Central memory CD8-positive, alpha-beta T cell (primary cell): ENCODE results near the gene FUZ.

Experiments used
- ATAC-seq: fragments of 150-1000 bp; cut with Tn5 transposase; replicated peaks from 2 replicates; pipeline ENCODE4 v1.10.0; 2022; ENCODE audit warnings: mild to moderate bottlenecking, moderate FRiP score, moderate number of reproducible peaks; ENCODE audit not compliant: poor library complexity, severe bottlenecking; ENCODE audit errors: extremely low read depth
- DNase-seq, 2 donors: peaks; one replicate each; pipeline ENCODE4 v3.0.0; 2021; ENCODE audit warnings: low spot score in 2 of 2
- H3K27ac Mint-ChIP-seq: one replicate; pipeline ENCODE4 v1.8.0; 2022; ENCODE audit warnings: low read depth, mild to moderate bottlenecking, moderate library complexity, mixed read lengths
- H3K27me3 Mint-ChIP-seq: one replicate; pipeline ENCODE4 v1.8.0; 2022; ENCODE audit warnings: mixed read lengths
- H3K36me3 Mint-ChIP-seq: one replicate; pipeline ENCODE4 v1.8.0; 2022; ENCODE audit warnings: mild to moderate bottlenecking, moderate library complexity, mixed read lengths; ENCODE audit not compliant: insufficient read depth
- H3K4me1 Mint-ChIP-seq: one replicate; pipeline ENCODE4 v1.8.0; 2022; ENCODE audit warnings: mixed read lengths
- H3K4me3 Mint-ChIP-seq: one replicate; pipeline ENCODE4 v1.8.0; 2022; ENCODE audit warnings: mild to moderate bottlenecking, moderate library complexity, mixed read lengths
- H3K9me3 Mint-ChIP-seq: one replicate; pipeline ENCODE4 v1.8.0; 2022; ENCODE audit warnings: mixed read lengths

FUZ gene

GRCh38 chr19:49847731-49848696 is 34.9 kb upstream of the FUZ start:
- Mint-ChIP-seq H3K9me3 (peaks cover 5% of the 10 kb centered on the region), H3K4me1 (peaks cover 38% of the 10 kb centered on the region), H3K27me3 (no peaks in the 10 kb centered on the region), H3K36me3 (peaks cover 11% of the 10 kb centered on the region), H3K27ac (no peak overlapping the region), H3K4me3 (no peak overlapping the region)
- ATAC-seq (no peak), DNase-seq (no peak)

GRCh38 chr19:49846408-49846807 is 33.3 kb upstream of the FUZ start:
- Mint-ChIP-seq H3K9me3 (peaks cover 5% of the 10 kb centered on the region), H3K4me1 (peaks cover 27% of the 10 kb centered on the region), H3K27ac (no peak overlapping the region), H3K4me3 (no peak overlapping the region), H3K27me3 (no peaks in the 10 kb centered on the region), H3K36me3 (peaks cover 4% of the 10 kb centered on the region)
- no peak for DNase-seq
- ATAC-seq: no peak

GRCh38 chr19:49845414-49845813 is 32.3 kb upstream of the FUZ start:
- peaks cover 3% of the 10 kb centered on the region for H3K36me3 Mint-ChIP-seq
- H3K4me3 Mint-ChIP-seq: no peak overlapping the region
- DNase-seq (no peak), ATAC-seq (no peak)
- no peak overlapping the region for H3K27ac Mint-ChIP-seq
- H3K27me3 Mint-ChIP-seq: no peaks in the 10 kb centered on the region
- H3K9me3 Mint-ChIP-seq: peaks cover 5% of the 10 kb centered on the region
- H3K4me1 Mint-ChIP-seq: peaks cover 24% of the 10 kb centered on the region

- no peak overlapping the region for H3K4me3 Mint-ChIP-seq
- ATAC-seq (peak; percentile 36), DNase-seq (no peak)
- no peaks in the 10 kb centered on the region for H3K27me3 Mint-ChIP-seq
- peaks cover 15% of the 10 kb centered on the region for H3K4me1 Mint-ChIP-seq
- peaks cover 3% of the 10 kb centered on the region for H3K36me3 Mint-ChIP-seq
- peaks cover 5% of the 10 kb centered on the region for H3K9me3 Mint-ChIP-seq
- H3K27ac Mint-ChIP-seq: no peak overlapping the region
These were observed 31.3 kb upstream of the FUZ start for GRCh38 chr19:49844138-49845095.

GRCh38 chr19:49843265-49843664 is 30.2 kb upstream of the FUZ start:
- ATAC-seq: no peak
- Mint-ChIP-seq H3K27ac (no peak overlapping the region), H3K4me3 (no peak overlapping the region), H3K36me3 (peaks cover 7% of the 10 kb centered on the region), H3K9me3 (no peaks in the 10 kb centered on the region), H3K4me1 (peaks cover 4% of the 10 kb centered on the region), H3K27me3 (no peaks in the 10 kb centered on the region)
- no peak for DNase-seq

GRCh38 chr19:49840736-49841249 is 27.7 kb upstream of the FUZ start:
- Mint-ChIP-seq H3K4me3 (no peak overlapping the region), H3K9me3 (no peaks in the 10 kb centered on the region), H3K27me3 (no peaks in the 10 kb centered on the region), H3K27ac (no peak overlapping the region), H3K36me3 (peaks cover 10% of the 10 kb centered on the region), H3K4me1 (no peaks in the 10 kb centered on the region)
- no peak for DNase-seq
- ATAC-seq: no peak

- Mint-ChIP-seq H3K36me3 (peaks cover 11% of the 10 kb centered on the region), H3K27ac (no peak overlapping the region), H3K4me3 (no peak overlapping the region), H3K9me3 (no peaks in the 10 kb centered on the region), H3K27me3 (no peaks in the 10 kb centered on the region), H3K4me1 (no peaks in the 10 kb centered on the region)
- no peak for ATAC-seq
- no peak for DNase-seq
These were observed 27.2 kb upstream of the FUZ start for GRCh38 chr19:49840321-49840720.

GRCh38 chr19:49839713-49840112 is 26.6 kb upstream of the FUZ start:
- H3K4me3 Mint-ChIP-seq: no peak overlapping the region
- DNase-seq: no peak
- no peak for ATAC-seq
- H3K27ac Mint-ChIP-seq: no peak overlapping the region
- H3K4me1 Mint-ChIP-seq: no peaks in the 10 kb centered on the region
- H3K9me3 Mint-ChIP-seq: no peaks in the 10 kb centered on the region
- peaks cover 11% of the 10 kb centered on the region for H3K36me3 Mint-ChIP-seq
- H3K27me3 Mint-ChIP-seq: no peaks in the 10 kb centered on the region

GRCh38 chr19:49838885-49839588 is 25.9 kb upstream of the FUZ start:
- Mint-ChIP-seq H3K4me1 (no peaks in the 10 kb centered on the region), H3K27ac (no peak overlapping the region), H3K9me3 (no peaks in the 10 kb centered on the region), H3K27me3 (no peaks in the 10 kb centered on the region), H3K36me3 (peaks cover 11% of the 10 kb centered on the region), H3K4me3 (no peak overlapping the region)
- ATAC-seq (no peak), DNase-seq (no peak)

GRCh38 chr19:49837425-49837824 is 24.3 kb upstream of the FUZ start:
- peaks cover 17% of the 10 kb centered on the region for H3K36me3 Mint-ChIP-seq
- DNase-seq (no peak), ATAC-seq (no peak)
- H3K27me3 Mint-ChIP-seq: no peaks in the 10 kb centered on the region
- H3K27ac Mint-ChIP-seq: no peak overlapping the region
- no peak overlapping the region for H3K4me3 Mint-ChIP-seq
- no peaks in the 10 kb centered on the region for H3K9me3 Mint-ChIP-seq
- no peaks in the 10 kb centered on the region for H3K4me1 Mint-ChIP-seq

GRCh38 chr19:49837009-49837310 is 23.9 kb upstream of the FUZ start:
- H3K4me3 Mint-ChIP-seq: no peak overlapping the region
- ATAC-seq (no peak), DNase-seq (no peak)
- H3K36me3 Mint-ChIP-seq: peaks cover 21% of the 10 kb centered on the region
- H3K27ac Mint-ChIP-seq: no peak overlapping the region
- H3K9me3 Mint-ChIP-seq: no peaks in the 10 kb centered on the region
- no peaks in the 10 kb centered on the region for H3K4me1 Mint-ChIP-seq
- H3K27me3 Mint-ChIP-seq: no peaks in the 10 kb centered on the region
